ENCODE measurements around the gene FAF2. TPM values are rescaled to one million over a fixed set of nuclear protein-coding genes. Genes with fewer than 3 reads are reported as not detected.

FAF2 gene
- total RNA-seq, 1 donor from 2014 or later: 31.8 TPM

DNA sequence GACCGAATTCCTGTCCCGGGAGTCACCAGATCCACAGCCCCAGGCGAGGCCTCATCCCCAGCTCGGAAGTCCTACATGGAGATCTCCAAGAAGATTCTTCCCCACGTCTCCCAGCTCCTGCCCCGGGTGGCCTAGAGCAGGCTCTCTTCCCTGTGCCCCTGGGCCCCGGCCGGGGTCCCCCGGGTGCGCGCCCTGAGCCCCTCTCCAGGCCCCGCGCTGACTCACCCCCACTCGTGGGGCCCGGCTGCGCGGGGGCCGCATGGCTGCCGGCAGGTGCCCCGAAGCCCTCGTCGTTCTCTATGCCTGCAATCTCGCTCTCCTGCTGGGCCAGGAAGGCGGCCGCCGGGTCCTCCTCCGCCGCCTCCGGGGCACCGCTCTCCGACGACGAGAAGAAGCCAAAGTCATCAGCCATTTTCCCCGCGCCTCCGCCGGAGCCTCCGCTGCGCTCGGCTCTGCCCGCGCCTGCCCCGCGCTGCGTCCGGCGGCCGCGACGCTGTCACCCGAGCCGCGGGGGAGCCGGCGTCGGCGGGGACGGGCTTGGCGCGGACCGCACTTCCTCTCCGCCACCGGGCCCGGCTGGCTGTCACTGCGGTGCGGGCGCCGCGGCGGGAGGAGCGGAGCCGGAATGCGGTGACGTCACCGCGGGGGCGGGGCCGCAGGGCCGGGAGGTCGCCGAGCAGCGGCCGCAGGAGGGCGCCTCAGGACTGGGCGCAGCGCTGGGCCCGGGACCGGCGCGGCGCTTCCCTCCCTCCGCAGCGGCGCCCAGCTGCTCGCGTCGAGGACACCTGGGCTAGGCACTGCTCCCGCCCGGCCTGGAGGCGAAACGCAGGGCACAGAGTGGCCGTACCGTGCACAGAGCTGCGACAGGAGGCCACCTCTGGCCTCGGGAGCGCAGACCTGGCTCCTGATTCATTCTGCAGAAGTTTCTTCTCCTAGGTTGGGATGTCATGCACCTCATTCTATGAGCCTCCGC lies 31.9 kb upstream of the FAF2 start, which contains the start of gene CLTB:
Gene CLTB, minus strand, starts transcription at position 588 of the 973 bp plus-strand sequence. Its CDS starts 176 bp downstream, at position 412.
- H3K4me1 ChIP-seq: peaks cover 51% of the 10 kb centered on the region
- intact Hi-C loops (cut with DNase I): no loop called here

DNA sequence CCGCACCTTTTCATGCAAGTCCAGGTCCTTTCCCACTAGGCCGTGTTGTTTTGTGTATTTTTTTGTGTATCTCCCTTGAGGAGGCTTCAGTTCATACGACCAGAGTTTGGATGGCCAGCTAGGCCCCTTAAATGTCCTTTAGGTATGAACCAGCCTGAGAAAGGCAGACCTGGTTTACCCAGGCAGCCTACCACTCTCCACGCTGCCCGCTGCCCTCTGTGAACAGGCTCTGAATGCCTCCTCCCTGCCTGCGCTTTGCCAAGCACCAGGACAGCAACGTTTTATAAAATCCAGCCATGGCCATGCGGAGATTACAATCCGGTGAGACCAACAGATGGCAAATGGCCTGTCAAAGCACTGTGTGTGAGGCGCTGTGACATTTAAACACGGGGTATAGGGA lies 31.2 kb upstream of the FAF2 start:
- no peak for TF ChIP-seq CTCF (IDR thresholded peaks at IDR 0.05)
- no peak for DNase-seq
- H3K4me1 ChIP-seq: peaks cover 46% of the 10 kb centered on the region
- H3K27ac ChIP-seq: peak overlapping the region; percentile 96
- no peak for ATAC-seq
- peak overlapping the region; percentile 96 for H3K4me3 ChIP-seq
- no peaks in the 10 kb centered on the region for H3K27me3 ChIP-seq (ENCODE audit: low read depth)
- no peaks in the 10 kb centered on the region for H3K36me3 ChIP-seq
- intact Hi-C loops (cut with DNase I): no loop called here
- H3K9me3 ChIP-seq: no peaks in the 10 kb centered on the region

More for the DNA sequence above, 31.9 kb upstream of the FAF2 start, which contains the start of gene CLTB:
- Histone ChIP-seq H3K9me3 (no peaks in the 10 kb centered on the region), H3K36me3 (no peaks in the 10 kb centered on the region), H3K4me3 (peak within 1 kb of the TSS; percentile 96), H3K27ac (peak within 1 kb of the TSS; percentile 96), H3K27me3 (ENCODE audit: low read depth) (no peaks in the 10 kb centered on the region)
- peak; percentile 72 for TF ChIP-seq CTCF (IDR thresholded peaks at IDR 0.05)
- ATAC-seq (peak; percentile 96 to 97), DNase-seq (peak; percentile 94)

- Histone ChIP-seq H3K27me3 (ENCODE audit: low read depth) (no peaks in the 10 kb centered on the region), H3K27ac (no peak overlapping the region), H3K36me3 (no peaks in the 10 kb centered on the region), H3K4me1 (peaks cover 33% of the 10 kb centered on the region), H3K9me3 (no peaks in the 10 kb centered on the region), H3K4me3 (no peak overlapping the region)
- intact Hi-C loops (cut with DNase I): no loop called here
- DNase-seq: no peak
- ATAC-seq: no peak
- TF ChIP-seq CTCF (IDR thresholded peaks at IDR 0.05): no peak
These were observed 29.9 kb upstream of the FAF2 start for GRCh38 chr5:176418251-176418650.

GRCh38 chr5:176420086-176420485 lies 28.1 kb upstream of the FAF2 start:
- no peak for ATAC-seq
- no peak overlapping the region for H3K27ac ChIP-seq

More at GRCh38 chr5:176420086-176420485, 28.1 kb upstream of the FAF2 start:
- DNase-seq: no peak
- Histone ChIP-seq H3K4me1 (peaks cover 15% of the 10 kb centered on the region), H3K36me3 (no peaks in the 10 kb centered on the region), H3K9me3 (no peaks in the 10 kb centered on the region), H3K27me3 (ENCODE audit: low read depth) (no peaks in the 10 kb centered on the region), H3K4me3 (no peak overlapping the region)
- no peak for TF ChIP-seq CTCF (IDR thresholded peaks at IDR 0.05)
- intact Hi-C loops (cut with DNase I): no loop called here

Data from lower lobe of right lung (tissue), 2 donors.